HG03575 (cell line): ENCODE measurements around the gene CCDC63.

Experiments used
- ATAC-seq: cut with Tn5 transposase; IDR thresholded peaks from one replicate; pipeline ENCODE4 v1.9.1; 2021; ENCODE audit not compliant: unreplicated experiment, insufficient number of reproducible peaks, low FRiP score; ENCODE audit errors: extremely low read depth

CCDC63 gene

GRCh38 chr12:110846615-110847566 lies at the start of gene CCDC63:
CCDC63 (plus strand) TSS chr12:110846987; CDS start chr12:110852955, 5,968 bp downstream.
- ATAC-seq, result no peak

- no peak for ATAC-seq
Measured at GRCh38 chr12:110798461-110798860, 48.3 kb upstream of the CCDC63 start.

DNA sequence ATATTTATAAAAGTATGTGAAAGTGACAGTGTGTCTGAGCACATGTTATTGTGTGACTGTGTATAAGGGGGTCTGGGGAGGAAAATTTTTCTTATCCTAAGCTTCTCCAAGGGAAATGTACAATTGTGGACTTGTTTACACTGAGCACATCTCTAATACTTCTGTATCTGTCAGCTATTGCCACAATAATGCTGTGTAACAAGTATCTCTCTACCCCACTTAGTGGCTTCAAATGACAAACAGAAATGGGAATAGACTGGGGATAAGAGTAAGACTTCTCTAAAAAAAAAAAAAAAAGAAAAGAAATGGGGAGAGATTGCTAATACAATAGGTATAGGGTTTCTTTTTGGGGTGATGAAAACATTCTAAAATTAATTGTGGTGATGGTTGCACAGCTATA lies 44.3 kb upstream of the CCDC63 start:
- no peak for ATAC-seq

DNA sequence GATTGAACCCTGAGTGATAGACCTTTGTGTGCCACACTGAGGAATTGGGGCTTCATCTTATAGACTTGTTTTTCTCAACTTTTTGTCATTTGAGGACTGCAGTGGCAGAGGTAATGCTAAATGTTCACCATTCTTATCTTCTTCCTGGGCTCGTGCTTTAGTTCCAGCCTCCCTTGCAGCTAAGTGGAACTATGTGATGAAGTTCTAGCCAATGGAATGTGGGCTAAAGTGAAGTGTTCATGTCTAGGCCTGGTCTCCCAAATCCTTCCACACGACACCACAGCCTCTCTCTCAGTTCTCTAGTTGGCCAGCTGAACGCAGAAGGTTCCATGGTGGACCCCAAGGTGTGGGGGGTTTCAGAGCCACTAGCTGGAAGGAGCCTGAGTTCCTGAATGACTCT lies 42.4 kb upstream of the CCDC63 start:
- ATAC-seq, result no peak

- ATAC-seq, result no peak
Measured at GRCh38 chr12:110807640-110808039, 39.1 kb upstream of the CCDC63 start.

GRCh38 chr12:110809149-110809548 lies 37.6 kb upstream of the CCDC63 start:
- ATAC-seq, result no peak

- no peak for ATAC-seq
Measured at GRCh38 chr12:110811972-110812371, 34.8 kb upstream of the CCDC63 start.

DNA sequence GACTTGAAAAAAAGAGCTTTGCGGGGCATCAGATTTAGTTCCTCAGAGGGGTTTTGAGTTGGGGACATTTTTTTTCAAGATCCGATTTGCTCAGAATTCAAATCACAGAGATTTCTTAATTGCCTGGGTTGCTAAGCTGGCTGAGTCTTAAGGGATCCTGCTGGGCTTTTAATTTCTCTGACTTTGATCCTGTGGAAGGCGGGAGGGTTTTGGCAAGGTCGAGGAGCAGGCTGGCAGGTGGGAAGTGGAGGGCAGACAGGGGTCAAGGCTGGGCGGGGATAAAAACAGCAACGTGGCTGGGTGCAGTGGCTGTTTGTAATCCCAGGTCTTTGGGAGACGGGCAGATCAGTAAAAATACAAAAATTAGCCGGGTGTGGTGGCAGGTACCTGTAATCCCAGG lies 33.5 kb upstream of the CCDC63 start:
- no peak for ATAC-seq

GRCh38 chr12:110813756-110814155 lies 33.0 kb upstream of the CCDC63 start:
- ATAC-seq, result no peak

GRCh38 chr12:110816248-110816647 lies 30.5 kb upstream of the CCDC63 start:
- ATAC-seq, result no peak

- ATAC-seq, result no peak
Measured at GRCh38 chr12:110816779-110817178, 30.0 kb upstream of the CCDC63 start.

DNA sequence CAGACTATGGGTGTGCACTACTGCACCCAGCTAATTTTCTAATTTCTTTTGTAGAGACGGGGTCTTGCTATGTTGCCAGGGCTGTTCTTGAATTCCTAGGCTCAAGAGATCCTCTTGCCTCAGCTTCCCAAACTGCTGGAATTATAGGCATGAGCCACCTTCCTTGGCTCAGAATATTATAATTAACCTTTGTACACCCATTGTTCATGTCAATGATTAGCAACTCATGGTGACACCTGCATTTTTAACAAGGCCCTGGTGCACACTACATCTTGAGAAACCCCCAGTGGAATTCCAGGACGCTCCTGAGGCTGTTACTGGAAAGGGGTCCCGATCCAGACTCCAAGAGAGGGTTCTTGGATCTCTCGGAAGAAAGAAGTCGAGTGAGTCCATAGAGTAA lies 28.3 kb upstream of the CCDC63 start:
- ATAC-seq, result no peak

DNA sequence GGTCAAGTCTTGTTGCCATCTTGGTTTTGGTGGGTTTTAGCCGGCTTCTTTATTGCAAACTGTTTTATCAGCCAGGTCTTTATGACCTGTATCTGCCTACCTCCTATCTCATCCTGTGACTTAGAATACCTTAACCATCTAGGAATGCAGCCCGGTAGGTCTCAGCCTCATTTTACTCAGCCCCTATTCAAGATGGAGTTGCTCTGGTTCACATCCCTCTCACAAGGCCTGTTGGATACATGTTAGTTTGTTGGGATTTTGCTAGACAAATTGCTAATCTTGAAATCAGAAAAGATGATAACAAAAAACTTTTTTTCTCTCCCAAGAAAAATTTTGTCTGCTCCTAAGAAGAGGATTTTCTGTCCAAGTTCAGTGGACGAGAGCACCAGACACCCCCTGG lies 27.6 kb upstream of the CCDC63 start:
- no peak for ATAC-seq

- ATAC-seq, result no peak
Measured at GRCh38 chr12:110819646-110820045, 27.1 kb upstream of the CCDC63 start.

- ATAC-seq, result no peak
Measured at GRCh38 chr12:110821917-110822316, 24.9 kb upstream of the CCDC63 start.

GRCh38 chr12:110822821-110823415 lies 23.9 kb upstream of the CCDC63 start:
- no peak for ATAC-seq

DNA sequence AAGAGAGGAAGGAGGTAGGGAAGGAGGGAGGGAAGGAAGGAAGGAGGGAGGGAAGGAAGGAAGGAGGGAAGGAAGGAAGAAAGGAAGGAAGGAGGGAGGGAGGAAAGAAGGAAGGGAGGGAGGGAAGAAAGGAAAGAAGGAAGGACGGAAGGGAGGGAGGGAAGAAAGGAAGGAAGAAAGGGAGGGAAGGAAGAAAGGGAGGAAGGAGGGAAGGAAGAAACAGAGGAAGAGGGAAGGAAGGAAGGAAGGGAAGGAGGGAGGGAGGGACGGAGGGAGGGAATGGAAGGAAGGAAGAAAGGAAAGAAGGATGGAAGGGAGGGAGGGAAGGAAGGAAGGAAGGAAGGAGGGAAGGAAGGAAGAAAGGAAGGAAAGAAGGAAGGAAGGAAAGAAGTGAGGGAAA lies 22.4 kb upstream of the CCDC63 start:
- no peak for ATAC-seq

DNA sequence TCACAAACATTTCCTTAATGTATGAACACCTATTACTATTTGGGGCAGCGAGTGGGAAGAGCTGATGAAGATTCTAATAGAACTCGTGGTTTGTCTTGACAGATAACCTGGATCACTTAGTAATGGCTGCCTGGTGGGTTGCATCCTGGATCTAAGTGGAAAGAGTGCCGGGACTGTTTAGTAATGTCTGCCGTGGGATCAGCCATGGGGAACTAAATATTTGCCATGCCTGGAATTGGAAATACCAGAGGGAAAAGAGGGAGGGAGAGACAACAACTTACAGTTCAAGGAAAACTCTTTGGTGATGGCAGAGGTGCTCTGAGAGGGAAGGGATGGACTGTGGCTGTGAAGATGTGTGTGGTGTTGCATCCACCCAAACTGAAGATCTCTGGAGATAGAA lies 21.3 kb upstream of the CCDC63 start:
- no peak for ATAC-seq

DNA sequence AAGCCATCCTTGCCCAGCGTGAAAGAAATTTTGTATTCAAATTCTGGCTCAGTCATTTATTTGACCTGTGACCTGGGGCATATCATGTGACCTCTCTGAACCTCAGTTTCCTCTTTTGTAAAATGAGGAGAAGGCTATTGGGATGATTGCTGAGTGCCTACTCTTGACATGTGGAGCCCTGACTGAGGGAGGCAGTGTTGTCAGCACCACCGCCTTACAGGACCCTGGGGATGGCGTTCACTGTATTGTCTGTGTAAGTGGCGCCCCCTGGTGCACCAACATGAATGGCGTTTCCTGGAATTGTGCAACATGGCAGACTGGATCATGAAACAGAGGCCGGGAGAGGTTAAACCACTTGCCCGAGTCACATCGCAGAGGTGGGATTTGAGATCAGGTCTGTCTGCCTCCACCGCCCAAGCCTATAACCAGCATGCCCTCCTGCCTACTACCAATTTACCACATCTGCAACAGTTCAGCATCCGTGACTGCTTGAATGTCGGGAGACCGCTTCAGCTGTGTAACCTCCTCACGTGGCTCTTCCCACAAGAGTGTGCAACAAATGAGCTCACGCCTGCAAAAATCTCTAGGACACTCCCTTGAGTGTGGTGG lies 20.1 kb upstream of the CCDC63 start:
- no peak for ATAC-seq

- ATAC-seq, result no peak
Measured at GRCh38 chr12:110829308-110829707, 17.5 kb upstream of the CCDC63 start.
